Adipose tissue (tissue), 3 donors: Measurements from ENCODE around the gene USP31. TPM values are rescaled to one million over a fixed set of nuclear protein-coding genes. Genes with fewer than 3 reads are reported as not detected.

Source experiments
- polyA plus RNA-seq, 3 donors: library from polyadenylated mRNA; stranded (reverse); fragments of 200-250 nt; gene quantifications; one replicate each; pipeline ENCODE4 v1.2.3, GENCODE V29; 2013
- donor health status: healthy with polysubstance abuse.
- donor health status: Bipolar disorder and iron deficiency.
- donor health status: healthy.

The USP31 gene
- polyA plus RNA-seq, 3 donors, result 1.7 to 3.3 (median 2.7) TPM

Other genes with a start within 250 kb of the USP31 start
- gene SCNN1G, start 33.3 kb upstream of the USP31 start, polyA plus RNA-seq, result 1 to 10 TPM in 1 of 3 donors, under 1 TPM in 1, not detected in 1; 0.62 to 1.4 TPM
- gene SCNN1B, start 152.8 kb upstream of the USP31 start, polyA plus RNA-seq, result 1 to 10 TPM; 2.2 to 9.4 (median 8.9) TPM